Calu3 (cell line): Measurements from ENCODE around the gene USP48. TPM values are rescaled to one million over a fixed set of nuclear protein-coding genes. Genes with fewer than 3 reads are reported as not detected.

ENCODE experiments used
- BruUV-seq: library from RNA; stranded (reverse); fragments of 400-500 nt; replicated peaks from 2 replicates; lab custom pipeline; 2021; lab: Mats Ljungman, UMichigan
- CTCF ChIA-PET: fragments of 300-600 bp; sonication (Branson Sonifier 250); formaldehyde crosslinking; loops from one replicate; lab custom pipeline; 2022; ENCODE audit warnings: antibody characterized with exemption; lab: Charles Lee
- DNase-seq: peaks from one replicate; pipeline ENCODE4 v3.0.0; 2022
- H3K27ac Mint-ChIP-seq: one replicate; pipeline ENCODE4 v1.8.0; 2022; ENCODE audit warnings: mixed read lengths; ENCODE audit not compliant: unreplicated experiment
- H3K27me3 Mint-ChIP-seq: one replicate; pipeline ENCODE4 v1.8.0; 2022; ENCODE audit warnings: mixed read lengths; ENCODE audit not compliant: unreplicated experiment
- H3K36me3 Mint-ChIP-seq: one replicate; pipeline ENCODE4 v1.8.0; 2022; ENCODE audit warnings: mild to moderate bottlenecking, moderate library complexity, mixed read lengths; ENCODE audit not compliant: insufficient read depth, unreplicated experiment
- H3K4me1 Mint-ChIP-seq: one replicate; pipeline ENCODE4 v1.8.0; 2022; ENCODE audit warnings: mild to moderate bottlenecking, low read depth, mixed read lengths; ENCODE audit not compliant: unreplicated experiment
- H3K4me3 Mint-ChIP-seq: one replicate; pipeline ENCODE4 v1.8.0; 2022; ENCODE audit warnings: mild to moderate bottlenecking, low read depth, moderate library complexity, mixed read lengths; ENCODE audit not compliant: unreplicated experiment
- H3K9me3 Mint-ChIP-seq: one replicate; pipeline ENCODE4 v1.8.0; 2022; ENCODE audit warnings: low read depth, mixed read lengths; ENCODE audit not compliant: unreplicated experiment
- CTCF ChIP-seq: fragments of 200-600 bp; IDR thresholded peaks from one replicate; pipeline ENCODE4 v1.8.0; 2022; ENCODE audit warnings: antibody characterized with exemption; ENCODE audit not compliant: unreplicated experiment
- intact Hi-C: fragments of 100-400 bp; cut with micrococcal nuclease; formaldehyde crosslinking; loops from one replicate; pipeline ENCODE4 v1.10.0; 2022; ENCODE audit not compliant: unreplicated experiment
- total RNA-seq: library from RNA; stranded (reverse); gene quantifications from 2 replicates; pipeline ENCODE4 v1.2.3, GENCODE V29; 2022

Gene USP48
- total RNA-seq, 1 experiment from 2014 or later, result 56.6 TPM

- Mint-ChIP-seq H3K36me3 (peaks cover 53% of the 10 kb centered on the region), H3K4me3 (no peak overlapping the region), H3K27me3 (no peaks in the 10 kb centered on the region), H3K27ac (peak overlapping the region; percentile 19), H3K9me3 (no peaks in the 10 kb centered on the region), H3K4me1 (peaks cover 20% of the 10 kb centered on the region)
- no peak for TF ChIP-seq CTCF
- no TSS peak for BruUV-seq
- peak; percentile 18 for DNase-seq
- intact Hi-C loops, result no loop called here
- CTCF ChIA-PET, result interaction anchor here (0.6 kb wide), 1 partner anchor 212 kb away, joined by 3 read pairs; no protein-coding TSS in a partner anchor
These were observed 33.8 kb upstream of the USP48 start for GRCh38 chr1:21816602-21817302.

GRCh38 chr1:21815724-21816321 is 32.9 kb upstream of the USP48 start:
- DNase-seq, result no peak
- no peaks in the 10 kb centered on the region for H3K9me3 Mint-ChIP-seq
- no TSS peak for BruUV-seq
- H3K36me3 Mint-ChIP-seq, result peaks cover 44% of the 10 kb centered on the region
- H3K4me3 Mint-ChIP-seq, result no peak overlapping the region
- H3K27ac Mint-ChIP-seq, result no peak overlapping the region
- CTCF ChIA-PET, result no interaction called here
- TF ChIP-seq CTCF, result no peak
- H3K27me3 Mint-ChIP-seq, result no peaks in the 10 kb centered on the region
- intact Hi-C loops, result no loop called here
- peaks cover 26% of the 10 kb centered on the region for H3K4me1 Mint-ChIP-seq

- CTCF ChIA-PET, result no interaction called here
- DNase-seq, result no peak
- Mint-ChIP-seq H3K4me1 (peaks cover 26% of the 10 kb centered on the region), H3K27ac (peak overlapping the region; percentile 74), H3K36me3 (peaks cover 37% of the 10 kb centered on the region), H3K4me3 (peak overlapping the region; percentile 31), H3K9me3 (no peaks in the 10 kb centered on the region), H3K27me3 (no peaks in the 10 kb centered on the region)
- no TSS peak for BruUV-seq
- intact Hi-C loops, result no loop called here
- TF ChIP-seq CTCF, result no peak
These were observed 32.1 kb upstream of the USP48 start for GRCh38 chr1:21814981-21815582.

- CTCF ChIA-PET, result no interaction called here
- Mint-ChIP-seq H3K36me3 (peaks cover 31% of the 10 kb centered on the region), H3K4me1 (peaks cover 26% of the 10 kb centered on the region), H3K4me3 (no peak overlapping the region), H3K27me3 (no peaks in the 10 kb centered on the region), H3K27ac (no peak overlapping the region), H3K9me3 (no peaks in the 10 kb centered on the region)
- no TSS peak for BruUV-seq
- intact Hi-C loops, result no loop called here
- peak; percentile 12 for TF ChIP-seq CTCF
- no peak for DNase-seq
These were observed 31.4 kb upstream of the USP48 start for GRCh38 chr1:21814241-21814918.
